ENCODE measurements around the gene SPATA25.

The SPATA25 gene

GRCh38 chr20:45897289-45897688 is 9.9 kb upstream of the SPATA25 start:
- no peaks in the 10 kb centered on the region for H3K27me3 ChIP-seq (ENCODE audit: insufficient read depth, poor library complexity, severe bottlenecking)
- H3K36me3 ChIP-seq (ENCODE audit: low read depth) = peaks cover 38% of the 10 kb centered on the region
- ATAC-seq (ENCODE audit: low read depth) = no peak
- TF ChIP-seq, protein P1, sequence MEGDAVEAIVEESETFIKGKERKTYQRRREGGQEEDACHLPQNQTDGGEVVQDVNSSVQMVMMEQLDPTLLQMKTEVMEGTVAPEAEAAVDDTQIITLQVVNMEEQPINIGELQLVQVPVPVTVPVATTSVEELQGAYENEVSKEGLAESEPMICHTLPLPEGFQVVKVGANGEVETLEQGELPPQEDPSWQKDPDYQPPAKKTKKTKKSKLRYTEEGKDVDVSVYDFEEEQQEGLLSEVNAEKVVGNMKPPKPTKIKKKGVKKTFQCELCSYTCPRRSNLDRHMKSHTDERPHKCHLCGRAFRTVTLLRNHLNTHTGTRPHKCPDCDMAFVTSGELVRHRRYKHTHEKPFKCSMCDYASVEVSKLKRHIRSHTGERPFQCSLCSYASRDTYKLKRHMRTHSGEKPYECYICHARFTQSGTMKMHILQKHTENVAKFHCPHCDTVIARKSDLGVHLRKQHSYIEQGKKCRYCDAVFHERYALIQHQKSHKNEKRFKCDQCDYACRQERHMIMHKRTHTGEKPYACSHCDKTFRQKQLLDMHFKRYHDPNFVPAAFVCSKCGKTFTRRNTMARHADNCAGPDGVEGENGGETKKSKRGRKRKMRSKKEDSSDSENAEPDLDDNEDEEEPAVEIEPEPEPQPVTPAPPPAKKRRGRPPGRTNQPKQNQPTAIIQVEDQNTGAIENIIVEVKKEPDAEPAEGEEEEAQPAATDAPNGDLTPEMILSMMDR (IDR thresholded peaks at IDR 0.05; ENCODE audit: poor library complexity, severe bottlenecking) = no peak
- peak; percentile 62 for DNase-seq (ENCODE audit: low spot score)
- H3K9me3 ChIP-seq (ENCODE audit: severe bottlenecking) = no peaks in the 10 kb centered on the region
- H3K4me1 ChIP-seq (ENCODE audit: insufficient read depth, poor library complexity, severe bottlenecking) = no peaks in the 10 kb centered on the region
- no peak overlapping the region for H3K27ac ChIP-seq (ENCODE audit: poor library complexity, severe bottlenecking)
- H3K4me3 ChIP-seq (ENCODE audit: severe bottlenecking) = no peak overlapping the region

DNA sequence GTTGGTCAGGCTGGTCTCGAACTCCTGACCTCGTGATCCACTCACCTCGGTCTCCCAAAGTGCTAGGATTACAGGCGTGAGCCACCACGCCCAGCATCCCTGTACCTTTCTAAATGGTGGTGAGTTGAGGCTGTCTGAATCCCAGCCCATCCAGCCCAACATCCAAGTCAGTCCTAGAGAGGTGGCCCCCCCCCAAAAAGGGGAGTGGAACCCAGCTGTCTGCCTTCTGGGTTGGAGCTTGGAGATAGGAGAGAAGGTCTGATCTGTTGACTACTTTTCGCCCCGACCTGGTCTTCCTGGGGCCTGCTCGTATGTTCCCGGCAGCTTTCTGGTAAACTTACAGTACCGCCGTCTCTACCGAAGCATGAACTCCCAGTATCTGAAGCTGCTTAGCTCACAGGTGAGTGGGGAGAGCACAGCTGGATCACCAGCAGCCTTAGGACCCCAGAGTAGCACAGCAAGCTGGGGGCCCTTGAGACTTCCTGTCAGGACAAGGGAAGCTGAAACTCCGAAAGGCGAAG is 9.3 kb upstream of the SPATA25 start:
- no peaks in the 10 kb centered on the region for H3K9me3 ChIP-seq (ENCODE audit: severe bottlenecking)
- no peaks in the 10 kb centered on the region for H3K27me3 ChIP-seq (ENCODE audit: insufficient read depth, poor library complexity, severe bottlenecking)
- H3K27ac ChIP-seq (ENCODE audit: poor library complexity, severe bottlenecking) = no peak overlapping the region
- no peaks in the 10 kb centered on the region for H3K4me1 ChIP-seq (ENCODE audit: insufficient read depth, poor library complexity, severe bottlenecking)
- no peak for ATAC-seq (ENCODE audit: low read depth)
- H3K4me3 ChIP-seq (ENCODE audit: severe bottlenecking) = no peak overlapping the region
- TF ChIP-seq, protein P1 (IDR thresholded peaks at IDR 0.05; ENCODE audit: poor library complexity, severe bottlenecking) = no peak
- peak; percentile 74 for DNase-seq (ENCODE audit: low spot score)
- peaks cover 38% of the 10 kb centered on the region for H3K36me3 ChIP-seq (ENCODE audit: low read depth)

GRCh38 chr20:45894797-45895196 is 7.4 kb upstream of the SPATA25 start:
- peaks cover 38% of the 10 kb centered on the region for H3K36me3 ChIP-seq (ENCODE audit: low read depth)
- no peaks in the 10 kb centered on the region for H3K4me1 ChIP-seq (ENCODE audit: insufficient read depth, poor library complexity, severe bottlenecking)
- TF ChIP-seq, protein P1 (IDR thresholded peaks at IDR 0.05; ENCODE audit: poor library complexity, severe bottlenecking) = no peak

GRCh38 chr20:45893831-45894230 is 6.4 kb upstream of the SPATA25 start:
- DNase-seq (ENCODE audit: low spot score) (peak; percentile 52), ATAC-seq (ENCODE audit: low read depth) (no peak)
- H3K27ac ChIP-seq (ENCODE audit: poor library complexity, severe bottlenecking) = no peak overlapping the region
- TF ChIP-seq, protein P1 (IDR thresholded peaks at IDR 0.05; ENCODE audit: poor library complexity, severe bottlenecking) = no peak
- no peaks in the 10 kb centered on the region for H3K9me3 ChIP-seq (ENCODE audit: severe bottlenecking)
- peaks cover 38% of the 10 kb centered on the region for H3K36me3 ChIP-seq (ENCODE audit: low read depth)
- no peaks in the 10 kb centered on the region for H3K27me3 ChIP-seq (ENCODE audit: insufficient read depth, poor library complexity, severe bottlenecking)
- H3K4me1 ChIP-seq (ENCODE audit: insufficient read depth, poor library complexity, severe bottlenecking) = no peaks in the 10 kb centered on the region
- H3K4me3 ChIP-seq (ENCODE audit: severe bottlenecking) = no peak overlapping the region

More at GRCh38 chr20:45894797-45895196, 7.4 kb upstream of the SPATA25 start:
- DNase-seq (ENCODE audit: low spot score) (peak; percentile 78), ATAC-seq (ENCODE audit: low read depth) (no peak)
- Histone ChIP-seq H3K4me3 (ENCODE audit: severe bottlenecking) (no peak overlapping the region), H3K27me3 (ENCODE audit: insufficient read depth, poor library complexity, severe bottlenecking) (no peaks in the 10 kb centered on the region), H3K9me3 (ENCODE audit: severe bottlenecking) (no peaks in the 10 kb centered on the region), H3K27ac (ENCODE audit: poor library complexity, severe bottlenecking) (no peak overlapping the region)

GRCh38 chr20:45892828-45893500 is 5.5 kb upstream of the SPATA25 start:
- H3K27me3 ChIP-seq (ENCODE audit: insufficient read depth, poor library complexity, severe bottlenecking) = no peaks in the 10 kb centered on the region
- H3K36me3 ChIP-seq (ENCODE audit: low read depth) = peaks cover 37% of the 10 kb centered on the region
- TF ChIP-seq, protein P1 (IDR thresholded peaks at IDR 0.05; ENCODE audit: poor library complexity, severe bottlenecking) = no peak
- no peak for ATAC-seq (ENCODE audit: low read depth)
- H3K9me3 ChIP-seq (ENCODE audit: severe bottlenecking) = no peaks in the 10 kb centered on the region
- H3K27ac ChIP-seq (ENCODE audit: poor library complexity, severe bottlenecking) = no peak overlapping the region
- peak; percentile 77 for DNase-seq (ENCODE audit: low spot score)
- no peak overlapping the region for H3K4me3 ChIP-seq (ENCODE audit: severe bottlenecking)
- H3K4me1 ChIP-seq (ENCODE audit: insufficient read depth, poor library complexity, severe bottlenecking) = no peaks in the 10 kb centered on the region
